ENCODE results near the gene RCSD1.

Gene RCSD1

GRCh38 chr1:167648252-167648849 is 18.3 kb downstream of the RCSD1 start:
- Histone ChIP-seq H2BK5ac (ENCODE audit: low read depth, low read length, poor library complexity) (no peak overlapping the region), H3K4me1 (ENCODE audit: control insufficient read depth in 1 of 2, insufficient read depth in 2 of 2, low read length in 2 of 2) (no peaks in the 10 kb centered on the region), H3K79me1 (ENCODE audit: low read length) (no peaks in the 10 kb centered on the region), H3K9ac (ENCODE audit: low read length) (no peak overlapping the region), H2BK120ac (ENCODE audit: insufficient read depth, low read length, poor library complexity) (no peak overlapping the region), H3K27me3 (ENCODE audit: insufficient read depth, low read length) (no peaks in the 10 kb centered on the region), H3K4ac (ENCODE audit: low read depth, low read length) (no peak overlapping the region), H3K18ac (ENCODE audit: low read length) (no peak overlapping the region), H3K9me3 (ENCODE audit: insufficient read depth, low read depth, low read length) (peaks cover 3% of the 10 kb centered on the region), H3K79me2 (ENCODE audit: control insufficient read depth, insufficient read depth, low read length, poor library complexity) (no peaks in the 10 kb centered on the region), H2BK12ac (ENCODE audit: low read length) (no peak overlapping the region), H3K27ac (ENCODE audit: low read depth, low read length) (no peak overlapping the region), H4K12ac (ENCODE audit: low read depth, low read length) (no peak overlapping the region), H4K91ac (ENCODE audit: low read depth, low read length) (no peak overlapping the region), H3K14ac (ENCODE audit: low read length) (no peak overlapping the region), H2AFZ (ENCODE audit: insufficient read depth, low read length, poor library complexity) (no peak overlapping the region), H3K4me3 (ENCODE audit: low read depth, low read length) (no peak overlapping the region), H3K23ac (ENCODE audit: low read length) (no peak overlapping the region), H4K8ac (ENCODE audit: low read depth, low read length) (no peak overlapping the region), H3K36me3 (ENCODE audit: control insufficient read depth in 1 of 2, insufficient read depth in 2 of 2, low read length in 2 of 2) (no peaks in the 10 kb centered on the region), H3K4me2 (ENCODE audit: low read length) (no peak overlapping the region), H2AK5ac (ENCODE audit: low read length) (no peak overlapping the region)
- no CpG with 5 or more reads among the region's 5 CpGs for WGBS (ENCODE audit: extremely low coverage, insufficient coverage, insufficient read length)
- DNase-seq: no peak

GRCh38 chr1:167648978-167649744 is 19.1 kb downstream of the RCSD1 start:
- Histone ChIP-seq H3K4ac (ENCODE audit: low read depth, low read length) (no peak overlapping the region), H3K18ac (ENCODE audit: low read length) (no peak overlapping the region), H2AK5ac (ENCODE audit: low read length) (no peak overlapping the region), H3K79me1 (ENCODE audit: low read length) (no peaks in the 10 kb centered on the region), H3K79me2 (ENCODE audit: control insufficient read depth, insufficient read depth, low read length, poor library complexity) (no peaks in the 10 kb centered on the region), H2BK12ac (ENCODE audit: low read length) (no peak overlapping the region), H2BK120ac (ENCODE audit: insufficient read depth, low read length, poor library complexity) (no peak overlapping the region), H2AFZ (ENCODE audit: insufficient read depth, low read length, poor library complexity) (no peak overlapping the region), H3K23ac (ENCODE audit: low read length) (no peak overlapping the region), H3K9ac (ENCODE audit: low read length) (no peak overlapping the region), H3K36me3 (ENCODE audit: control insufficient read depth in 1 of 2, insufficient read depth in 2 of 2, low read length in 2 of 2) (no peaks in the 10 kb centered on the region), H3K27me3 (ENCODE audit: insufficient read depth, low read length) (no peaks in the 10 kb centered on the region), H3K27ac (ENCODE audit: low read depth, low read length) (no peak overlapping the region), H4K12ac (ENCODE audit: low read depth, low read length) (no peak overlapping the region), H3K9me3 (ENCODE audit: insufficient read depth, low read depth, low read length) (peaks cover 3% of the 10 kb centered on the region), H4K91ac (ENCODE audit: low read depth, low read length) (no peak overlapping the region), H4K8ac (ENCODE audit: low read depth, low read length) (no peak overlapping the region), H3K4me1 (ENCODE audit: control insufficient read depth in 1 of 2, insufficient read depth in 2 of 2, low read length in 2 of 2) (no peaks in the 10 kb centered on the region), H3K4me2 (ENCODE audit: low read length) (no peak overlapping the region), H3K4me3 (ENCODE audit: low read depth, low read length) (no peak overlapping the region), H2BK5ac (ENCODE audit: low read depth, low read length, poor library complexity) (no peak overlapping the region), H3K14ac (ENCODE audit: low read length) (no peak overlapping the region)
- DNase-seq: no peak
- no CpG with 5 or more reads among the region's 8 CpGs for whole genome bisulfite sequencing (ENCODE audit: extremely low coverage, insufficient coverage, insufficient read length)

- Histone ChIP-seq H4K91ac (ENCODE audit: low read depth, low read length) (no peak overlapping the region), H3K27ac (ENCODE audit: low read depth, low read length) (no peak overlapping the region), H3K36me3 (ENCODE audit: control insufficient read depth in 1 of 2, insufficient read depth in 2 of 2, low read length in 2 of 2) (no peaks in the 10 kb centered on the region), H2AFZ (ENCODE audit: insufficient read depth, low read length, poor library complexity) (peak overlapping the region; percentile 27), H3K9ac (ENCODE audit: low read length) (no peak overlapping the region), H3K4me2 (ENCODE audit: low read length) (no peak overlapping the region), H2BK5ac (ENCODE audit: low read depth, low read length, poor library complexity) (no peak overlapping the region), H3K79me1 (ENCODE audit: low read length) (no peaks in the 10 kb centered on the region), H3K27me3 (ENCODE audit: insufficient read depth, low read length) (no peaks in the 10 kb centered on the region), H3K4me1 (ENCODE audit: control insufficient read depth in 1 of 2, insufficient read depth in 2 of 2, low read length in 2 of 2) (peaks cover 0 to 2% of the 10 kb centered on the region in 2 experiments), H3K4me3 (ENCODE audit: low read depth, low read length) (no peak overlapping the region), H2BK12ac (ENCODE audit: low read length) (no peak overlapping the region), H3K4ac (ENCODE audit: low read depth, low read length) (no peak overlapping the region), H3K14ac (ENCODE audit: low read length) (no peak overlapping the region), H4K8ac (ENCODE audit: low read depth, low read length) (no peak overlapping the region), H3K79me2 (ENCODE audit: control insufficient read depth, insufficient read depth, low read length, poor library complexity) (no peaks in the 10 kb centered on the region), H4K12ac (ENCODE audit: low read depth, low read length) (no peak overlapping the region), H2BK120ac (ENCODE audit: insufficient read depth, low read length, poor library complexity) (no peak overlapping the region), H2AK5ac (ENCODE audit: low read length) (no peak overlapping the region), H3K9me3 (ENCODE audit: insufficient read depth, low read depth, low read length) (peaks cover 2% of the 10 kb centered on the region), H3K18ac (ENCODE audit: low read length) (no peak overlapping the region), H3K23ac (ENCODE audit: low read length) (no peak overlapping the region)
- WGBS (ENCODE audit: extremely low coverage, insufficient coverage, insufficient read length): 100% methylated on average over 3 of the region's 16 CpGs
- DNase-seq: no peak
Observed at GRCh38 chr1:167650269-167651160, 20.5 kb downstream of the RCSD1 start.

GRCh38 chr1:167651161-167651693 is 21.2 kb downstream of the RCSD1 start:
- Histone ChIP-seq H4K8ac (ENCODE audit: low read depth, low read length) (no peak overlapping the region), H2AFZ (ENCODE audit: insufficient read depth, low read length, poor library complexity) (no peak overlapping the region), H3K79me2 (ENCODE audit: control insufficient read depth, insufficient read depth, low read length, poor library complexity) (no peaks in the 10 kb centered on the region), H2AK5ac (ENCODE audit: low read length) (no peak overlapping the region), H3K18ac (ENCODE audit: low read length) (no peak overlapping the region), H3K23ac (ENCODE audit: low read length) (no peak overlapping the region), H2BK120ac (ENCODE audit: insufficient read depth, low read length, poor library complexity) (no peak overlapping the region), H3K27me3 (ENCODE audit: insufficient read depth, low read length) (no peaks in the 10 kb centered on the region), H3K4ac (ENCODE audit: low read depth, low read length) (no peak overlapping the region), H3K27ac (ENCODE audit: low read depth, low read length) (no peak overlapping the region), H4K12ac (ENCODE audit: low read depth, low read length) (no peak overlapping the region), H3K9me3 (ENCODE audit: insufficient read depth, low read depth, low read length) (no peaks in the 10 kb centered on the region), H3K4me1 (ENCODE audit: control insufficient read depth in 1 of 2, insufficient read depth in 2 of 2, low read length in 2 of 2) (peaks cover 0 to 2% of the 10 kb centered on the region in 2 experiments), H3K36me3 (ENCODE audit: control insufficient read depth in 1 of 2, insufficient read depth in 2 of 2, low read length in 2 of 2) (no peaks in the 10 kb centered on the region), H3K4me3 (ENCODE audit: low read depth, low read length) (no peak overlapping the region), H3K14ac (ENCODE audit: low read length) (no peak overlapping the region), H2BK12ac (ENCODE audit: low read length) (no peak overlapping the region), H3K4me2 (ENCODE audit: low read length) (no peak overlapping the region), H2BK5ac (ENCODE audit: low read depth, low read length, poor library complexity) (no peak overlapping the region), H3K79me1 (ENCODE audit: low read length) (no peaks in the 10 kb centered on the region), H4K91ac (ENCODE audit: low read depth, low read length) (no peak overlapping the region), H3K9ac (ENCODE audit: low read length) (no peak overlapping the region)
- no CpG with 5 or more reads among the region's 7 CpGs for WGBS (ENCODE audit: extremely low coverage, insufficient coverage, insufficient read length)
- DNase-seq: no peak

Data from trophoblast cell (in vitro differentiated cells and primary cell).